ENCODE results near the gene HOMER1. TPM values are rescaled to one million over a fixed set of nuclear protein-coding genes. Genes with fewer than 3 reads are reported as not detected.
"Not testable (repeated sequence)": the region's sequence is repeated elsewhere in the genome, so short reads cannot be mapped to it uniquely, and the experiment has no call there.

Gene HOMER1
- polyA plus RNA-seq, 6 donors from 2014 or later, result 0.42 to 4.4 (median 2.0) TPM

- Mint-ChIP-seq H3K4me1 (no peaks in the 10 kb centered on the region), H3K36me3 (no peaks in the 10 kb centered on the region), H3K27ac (peak overlapping the region in 2 of 6 donors; percentile 15 to 44), H3K27me3 (peaks cover 8 to 46% (median 27%) of the 10 kb centered on the region in 3 donors), H3K9me3 (peaks cover 0 to 1% (median 0%) of the 10 kb centered on the region in 7 donors), H3K4me3 (no peak overlapping the region)
- ATAC-seq (ENCODE audit: low read depth in 2 of 2) (no peak), DNase-seq (no peak)
Measured at GRCh38 chr5:79536193-79536906, 22.4 kb upstream of the HOMER1 start.

GRCh38 chr5:79535477-79536192, 21.7 kb upstream of the HOMER1 start:
- Mint-ChIP-seq H3K27ac (peak overlapping the region in 2 of 6 donors; percentile 15 to 44), H3K27me3 (peaks cover 8 to 48% (median 27%) of the 10 kb centered on the region in 3 donors), H3K4me3 (no peak overlapping the region), H3K36me3 (no peaks in the 10 kb centered on the region), H3K9me3 (peaks cover 0 to 1% (median 0%) of the 10 kb centered on the region in 7 donors), H3K4me1 (no peaks in the 10 kb centered on the region)
- no peak for ATAC-seq (ENCODE audit: low read depth in 2 of 2)
- no peak for DNase-seq

- peaks cover 0 to 6% of the 10 kb centered on the region in 2 donors for H3K36me3 Mint-ChIP-seq
- H3K4me3 Mint-ChIP-seq, result no peak overlapping the region
- ATAC-seq (ENCODE audit: low read depth in 2 of 2) (no peak), DNase-seq (no peak)
- H3K27me3 Mint-ChIP-seq, result peaks cover 0 to 23% (median 13%) of the 10 kb centered on the region in 3 donors
- no peak overlapping the region for H3K27ac Mint-ChIP-seq
- H3K9me3 Mint-ChIP-seq, result peaks cover 2 to 29% (median 19%) of the 10 kb centered on the region in 7 donors
- no peaks in the 10 kb centered on the region for H3K4me1 Mint-ChIP-seq
Measured at GRCh38 chr5:79529110-79529509, 15.2 kb upstream of the HOMER1 start.

- Mint-ChIP-seq H3K9me3 (peaks cover 4 to 30% (median 19%) of the 10 kb centered on the region in 7 donors), H3K27me3 (peaks cover 0 to 22% (median 18%) of the 10 kb centered on the region in 3 donors), H3K4me3 (no peak overlapping the region), H3K27ac (no peak overlapping the region), H3K36me3 (peaks cover 0 to 6% of the 10 kb centered on the region in 2 donors), H3K4me1 (no peaks in the 10 kb centered on the region)
- no peak for DNase-seq
- ATAC-seq (ENCODE audit: low read depth in 2 of 2), result no peak
Measured at GRCh38 chr5:79527431-79527830, 13.5 kb upstream of the HOMER1 start.

- no peaks in the 10 kb centered on the region for H3K4me1 Mint-ChIP-seq
- no peak overlapping the region for H3K4me3 Mint-ChIP-seq
- H3K27me3 Mint-ChIP-seq, result peaks cover 0 to 24% (median 18%) of the 10 kb centered on the region in 3 donors
- no peak overlapping the region for H3K27ac Mint-ChIP-seq
- ATAC-seq (ENCODE audit: low read depth in 2 of 2) (no peak), DNase-seq (no peak)
- peaks cover 4 to 30% (median 19%) of the 10 kb centered on the region in 7 donors for H3K9me3 Mint-ChIP-seq
- H3K36me3 Mint-ChIP-seq, result peaks cover 0 to 6% of the 10 kb centered on the region in 2 donors
Measured at GRCh38 chr5:79526928-79527327, 13.0 kb upstream of the HOMER1 start.

GRCh38 chr5:79526493-79526892, 12.6 kb upstream of the HOMER1 start:
- H3K4me3 Mint-ChIP-seq, result no peak overlapping the region
- peaks cover 0 to 6% of the 10 kb centered on the region in 2 donors for H3K36me3 Mint-ChIP-seq
- DNase-seq (no peak), ATAC-seq (ENCODE audit: low read depth in 2 of 2) (no peak)
- H3K27me3 Mint-ChIP-seq, result peaks cover 0 to 21% (median 19%) of the 10 kb centered on the region in 3 donors
- H3K4me1 Mint-ChIP-seq, result no peaks in the 10 kb centered on the region
- H3K9me3 Mint-ChIP-seq, result peaks cover 4 to 30% (median 19%) of the 10 kb centered on the region in 7 donors
- peak overlapping the region in 1 of 6 donors; percentile 28 for H3K27ac Mint-ChIP-seq

GRCh38 chr5:79521156-79521555, 7.2 kb upstream of the HOMER1 start:
- no peak for ATAC-seq (ENCODE audit: low read depth in 2 of 2)
- peaks cover 0 to 18% (median 13%) of the 10 kb centered on the region in 3 donors for H3K27me3 Mint-ChIP-seq

GRCh38 chr5:79518718-79519117, 4.8 kb upstream of the HOMER1 start:
- H3K4me3 Mint-ChIP-seq, result no peak overlapping the region
- no peak for ATAC-seq (ENCODE audit: low read depth in 2 of 2)
- peak overlapping the region in 2 of 6 donors; percentile 12 to 33 for H3K27ac Mint-ChIP-seq
- no peak for DNase-seq
- H3K27me3 Mint-ChIP-seq, result peaks cover 0 to 17% (median 14%) of the 10 kb centered on the region in 3 donors
- H3K9me3 Mint-ChIP-seq, result peaks cover 0 to 4% (median 0%) of the 10 kb centered on the region in 7 donors
- peaks cover 0 to 7% of the 10 kb centered on the region in 2 donors for H3K36me3 Mint-ChIP-seq
- peaks cover 9 to 11% (median 11%) of the 10 kb centered on the region in 3 donors for H3K4me1 Mint-ChIP-seq

More at GRCh38 chr5:79521156-79521555, 7.2 kb upstream of the HOMER1 start:
- H3K27ac Mint-ChIP-seq, result no peak overlapping the region
- H3K9me3 Mint-ChIP-seq, result peaks cover 4 to 21% (median 13%) of the 10 kb centered on the region in 7 donors
- H3K36me3 Mint-ChIP-seq, result peaks cover 0 to 6% of the 10 kb centered on the region in 2 donors
- DNase-seq, result no peak
- H3K4me1 Mint-ChIP-seq, result peaks cover 0 to 6% (median 4%) of the 10 kb centered on the region in 3 donors
- H3K4me3 Mint-ChIP-seq, result no peak overlapping the region

GRCh38 chr5:79517601-79518000, 3.7 kb upstream of the HOMER1 start:
- no peak for DNase-seq
- Mint-ChIP-seq H3K36me3 (peaks cover 0 to 7% of the 10 kb centered on the region in 2 donors), H3K27me3 (peaks cover 4 to 19% (median 18%) of the 10 kb centered on the region in 3 donors), H3K27ac (no peak overlapping the region), H3K9me3 (peaks cover 0 to 6% (median 0%) of the 10 kb centered on the region in 7 donors), H3K4me3 (peak overlapping the region in 1 of 8 donors; percentile 25), H3K4me1 (peaks cover 14 to 18% (median 15%) of the 10 kb centered on the region in 3 donors)
- no peak for ATAC-seq (ENCODE audit: low read depth in 2 of 2)

DNA sequence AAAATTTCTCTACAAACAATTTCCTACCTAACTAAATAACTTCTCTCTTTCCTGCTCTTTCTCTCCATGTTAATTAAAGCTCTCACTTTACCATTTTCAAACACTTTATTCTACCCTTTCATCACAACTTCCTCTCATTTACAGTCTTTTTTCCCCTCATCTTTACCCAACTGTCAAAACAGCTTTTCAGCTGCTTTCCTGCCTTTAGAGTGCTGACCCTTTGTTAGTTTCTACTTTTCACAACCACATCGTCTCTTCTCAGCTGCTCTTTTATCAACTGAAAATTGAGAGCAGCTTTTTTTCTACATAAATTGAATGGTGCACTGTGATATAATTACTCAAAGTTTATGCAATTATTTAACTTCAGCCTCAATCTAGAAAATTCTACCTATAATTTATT, 3.1 kb upstream of the HOMER1 start:
- Mint-ChIP-seq H3K36me3 (peaks cover 0 to 7% of the 10 kb centered on the region in 2 donors), H3K27me3 (peaks cover 9 to 24% (median 18%) of the 10 kb centered on the region in 3 donors), H3K4me1 (peaks cover 16 to 23% (median 21%) of the 10 kb centered on the region in 3 donors), H3K4me3 (peak overlapping the region in 2 of 8 donors; percentile 1 to 56), H3K27ac (peak overlapping the region in 2 of 6 donors; percentile 4 to 69), H3K9me3 (peaks cover 0 to 9% (median 0%) of the 10 kb centered on the region in 7 donors)
- no peak for ATAC-seq (ENCODE audit: low read depth in 2 of 2)
- no peak for DNase-seq

DNA sequence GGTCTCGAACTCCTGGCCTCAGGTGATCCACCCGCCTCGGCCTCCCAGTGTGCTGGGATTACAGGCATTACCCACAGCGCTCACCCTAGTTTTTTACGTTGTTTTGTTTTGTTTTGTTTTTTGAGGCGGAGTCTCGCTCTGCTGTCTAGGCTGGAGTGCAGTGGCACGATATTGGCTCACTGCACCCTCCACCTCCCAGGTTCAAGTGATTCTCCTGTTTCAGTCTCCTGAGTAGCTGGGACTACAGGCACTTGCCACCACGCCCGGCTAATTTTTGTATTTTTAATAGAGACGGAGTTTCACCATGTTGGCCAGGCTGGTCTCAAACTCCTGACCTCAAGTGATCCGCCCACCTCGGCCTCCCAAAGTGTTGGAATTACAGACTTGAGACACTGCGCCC, 2.4 kb upstream of the HOMER1 start:
- H3K27ac Mint-ChIP-seq, result peak overlapping the region in 2 of 6 donors; percentile 59 to 77
- H3K36me3 Mint-ChIP-seq; DNase-seq; ATAC-seq (ENCODE audit: low read depth in 2 of 2): not testable (repeated sequence)
- H3K9me3 Mint-ChIP-seq, result peaks cover 0 to 11% (median 0%) of the 10 kb centered on the region in 7 donors
- peak overlapping the region in 3 of 8 donors; percentile 1 to 40 (median 39) for H3K4me3 Mint-ChIP-seq
- H3K4me1 Mint-ChIP-seq, result peaks cover 16 to 25% (median 24%) of the 10 kb centered on the region in 3 donors
- peaks cover 9 to 28% (median 24%) of the 10 kb centered on the region in 3 donors for H3K27me3 Mint-ChIP-seq

DNA sequence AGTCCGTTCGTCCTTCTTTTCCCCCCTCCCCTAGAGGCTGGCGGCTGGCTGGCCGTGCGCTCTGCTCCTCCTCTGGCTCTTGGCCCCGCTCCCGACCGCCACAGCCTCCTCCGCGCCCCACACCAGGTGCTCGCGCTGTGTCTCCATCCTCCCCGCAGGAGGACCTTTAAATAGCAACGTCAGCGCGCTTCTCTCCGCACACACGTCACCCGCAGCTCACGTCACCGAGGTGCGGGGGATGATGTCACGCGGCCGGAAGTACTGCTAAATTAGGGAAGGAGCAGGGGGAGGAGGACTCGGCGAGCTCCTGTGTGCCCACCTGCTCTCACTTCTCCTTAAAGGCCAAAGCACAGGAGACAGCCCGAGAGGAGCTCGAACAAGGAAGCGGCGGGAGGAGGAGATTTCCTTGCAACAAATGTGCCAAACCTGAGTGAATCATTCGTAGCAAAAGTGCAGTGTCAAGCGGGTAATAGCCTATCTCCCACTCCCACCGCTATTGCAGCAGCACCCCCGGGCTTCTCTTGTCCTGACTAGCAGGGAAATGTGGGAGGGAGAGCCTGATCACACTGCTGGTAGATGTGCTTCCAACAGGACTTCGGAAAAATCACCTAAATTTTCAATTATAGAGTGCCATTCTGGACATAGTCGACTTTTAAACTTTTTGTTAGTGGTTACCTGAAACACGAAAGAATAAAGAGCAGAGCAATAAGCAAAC, 614 bp upstream of the HOMER1 start:
- peaks cover 0 to 7% of the 10 kb centered on the region in 2 donors for H3K36me3 Mint-ChIP-seq
- H3K27ac Mint-ChIP-seq, result peak overlapping the region; percentile 99 to 100 (median 100)
- DNase-seq (peak; percentile 92), ATAC-seq (ENCODE audit: low read depth in 2 of 2) (peak; percentile 83 to 84)
- H3K27me3 Mint-ChIP-seq, result peaks cover 14 to 41% (median 36%) of the 10 kb centered on the region in 3 donors
- peaks cover 16 to 25% (median 24%) of the 10 kb centered on the region in 3 donors for H3K4me1 Mint-ChIP-seq
- H3K4me3 Mint-ChIP-seq, result peak overlapping the region; percentile 95 to 100 (median 98)
- peaks cover 0 to 11% (median 0%) of the 10 kb centered on the region in 7 donors for H3K9me3 Mint-ChIP-seq

Measured in naive B cell (primary cell).